Activated CD8-positive, alpha-beta memory T cell treated with anti-CD3 and anti-CD28 coated beads for 36 hours (primary cell): ENCODE measurements around the gene SLC22A23. TPM values are rescaled to one million over a fixed set of nuclear protein-coding genes. Genes with fewer than 3 reads are reported as not detected.

Experiments used
- CTCF ChIA-PET: fragments of 350-600 bp; sonication (Branson Sonifier 250); formaldehyde crosslinking; loops from one replicate; lab custom pipeline; 2021; ENCODE audit warnings: antibody characterized with exemption; lab: Charles Lee
- POLR2A ChIA-PET: fragments of 350-600 bp; sonication (Branson Sonifier 250); formaldehyde crosslinking; loops from one replicate; lab custom pipeline; 2021; ENCODE audit warnings: antibody characterized with exemption; lab: Charles Lee
- total RNA-seq, 2 experiments: library from RNA; stranded (reverse); gene quantifications; one replicate each; pipeline ENCODE4 v1.2.3, GENCODE V29; 2021

The SLC22A23 gene
- total RNA-seq, 2 experiments from 2014 or later = 0.15 to 0.17 TPM

- ChIA-PET CTCF (no interaction called here), POLR2A (no interaction called here)
Measured at GRCh38 chr6:3351105-3351676, 105.7 kb downstream of the SLC22A23 start.

DNA sequence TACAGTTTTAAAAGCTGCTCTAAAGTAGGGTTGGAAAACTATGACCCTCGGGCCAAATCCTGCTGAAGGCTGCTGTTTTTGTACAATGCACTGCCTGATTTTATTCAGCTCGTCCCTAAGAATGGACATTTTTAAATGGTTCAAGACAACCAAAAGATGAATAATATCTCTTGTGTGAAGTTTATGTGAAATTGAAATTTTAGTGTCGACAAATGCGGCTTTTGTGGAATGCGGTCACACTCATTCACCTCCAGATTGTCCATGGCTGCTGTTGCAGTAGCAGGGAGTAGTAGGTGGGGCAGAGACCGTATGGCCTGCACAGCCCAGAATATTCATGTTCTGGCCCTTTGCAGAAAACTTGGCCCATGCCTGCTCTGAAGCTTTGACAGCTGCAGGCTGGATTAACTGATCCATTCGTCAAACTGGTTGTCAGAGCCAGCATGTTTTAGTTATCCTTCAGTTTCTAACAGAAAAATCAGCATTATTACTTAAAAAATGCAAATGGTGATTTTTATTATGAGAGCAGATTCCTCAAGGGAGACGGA lies 106.5 kb downstream of the SLC22A23 start:
- ChIA-PET POLR2A (no interaction called here), CTCF (no interaction called here)

DNA sequence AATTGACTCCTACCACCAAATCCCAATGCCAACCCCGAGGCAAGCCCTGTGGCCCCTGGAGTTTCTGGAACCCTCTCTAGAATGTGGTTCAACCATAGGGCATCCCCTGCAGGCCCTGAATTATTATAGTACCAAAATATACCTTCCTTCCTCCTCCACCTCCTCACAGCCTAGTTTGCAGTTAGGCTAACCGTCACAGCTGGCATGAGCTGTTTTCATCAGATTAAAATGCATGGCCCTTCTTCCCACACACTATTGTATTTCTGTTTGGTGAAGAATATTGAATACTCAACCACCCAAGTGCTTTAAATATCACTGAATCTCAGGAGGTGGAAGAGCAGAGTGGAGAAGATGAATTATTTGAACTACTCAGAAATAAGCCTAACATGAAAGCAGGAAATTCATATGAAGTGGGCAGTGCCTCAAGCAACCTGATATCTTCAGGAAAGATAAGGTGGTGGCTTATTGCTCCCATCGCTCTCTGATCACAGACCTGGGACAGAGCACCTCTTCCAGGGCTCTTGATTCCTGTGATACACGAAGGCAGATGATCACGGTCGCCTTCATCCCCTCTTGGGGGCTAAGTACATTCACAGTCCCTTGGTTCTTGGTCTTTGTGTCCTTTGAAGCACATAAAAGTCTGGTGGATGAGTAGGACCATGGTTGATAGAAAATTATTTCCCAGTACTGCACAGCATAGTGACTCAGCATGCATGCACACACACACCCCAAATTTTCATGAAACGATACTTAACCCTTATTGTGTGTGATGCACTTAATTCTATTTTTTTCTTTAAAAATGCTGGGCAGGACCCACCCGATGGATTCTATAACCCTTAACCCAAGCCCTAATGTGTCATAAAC lies 107.2 kb downstream of the SLC22A23 start:
- ChIA-PET POLR2A (no interaction called here), CTCF (no interaction called here)

- POLR2A ChIA-PET = no interaction called here
- CTCF ChIA-PET = no interaction called here
Measured at GRCh38 chr6:3348821-3349220, 108.0 kb downstream of the SLC22A23 start.

DNA sequence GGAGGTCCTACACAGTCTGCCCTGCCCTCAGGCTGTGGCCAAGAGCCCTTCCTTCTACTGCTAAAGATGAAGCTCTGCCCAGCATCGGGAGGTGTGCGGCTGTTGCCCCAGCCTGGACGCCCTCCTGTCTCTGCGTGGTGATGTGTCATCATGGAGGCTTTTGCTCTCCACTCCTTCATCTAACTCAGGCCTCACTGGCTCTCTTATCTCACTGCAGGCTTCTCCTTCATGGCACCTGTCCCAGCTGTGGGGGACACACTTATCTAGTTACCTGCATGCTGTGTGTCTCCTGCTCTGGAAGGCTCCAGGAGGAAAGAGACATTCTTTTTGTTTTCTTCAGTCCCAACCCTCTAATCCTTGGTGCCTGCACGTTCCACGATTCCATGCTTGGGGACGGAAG lies 109.0 kb downstream of the SLC22A23 start:
- CTCF ChIA-PET = interaction anchor here (1.1 kb wide), 1 partner anchor 585 kb away, joined by 8 read pairs; no protein-coding TSS in a partner anchor
- POLR2A ChIA-PET = no interaction called here

GRCh38 chr6:3347247-3347646 lies 109.6 kb downstream of the SLC22A23 start:
- CTCF ChIA-PET = interaction anchor here (1.1 kb wide), 1 partner anchor 586 kb away, joined by 8 read pairs; no protein-coding TSS in a partner anchor
- POLR2A ChIA-PET = no interaction called here

DNA sequence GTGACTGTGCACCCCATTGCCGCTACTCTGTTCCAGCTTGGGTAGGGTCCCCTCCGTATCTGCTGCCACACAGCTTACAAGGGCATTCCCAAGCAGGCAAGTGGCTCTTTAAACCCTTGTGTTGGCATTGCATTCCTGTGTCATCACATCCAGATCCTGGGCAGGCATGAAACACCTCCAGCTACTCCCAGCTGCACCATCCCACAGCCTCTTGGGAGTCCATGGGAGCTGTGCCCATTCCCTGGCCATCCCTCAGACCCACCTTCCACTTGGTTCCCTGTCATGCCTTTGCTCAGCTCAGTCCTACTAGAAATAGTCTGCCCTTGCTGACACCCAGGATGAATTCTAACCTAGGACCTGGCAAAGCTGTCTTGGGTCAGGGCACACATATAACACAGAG lies 110.4 kb downstream of the SLC22A23 start:
- ChIA-PET CTCF (no interaction called here), POLR2A (no interaction called here)

DNA sequence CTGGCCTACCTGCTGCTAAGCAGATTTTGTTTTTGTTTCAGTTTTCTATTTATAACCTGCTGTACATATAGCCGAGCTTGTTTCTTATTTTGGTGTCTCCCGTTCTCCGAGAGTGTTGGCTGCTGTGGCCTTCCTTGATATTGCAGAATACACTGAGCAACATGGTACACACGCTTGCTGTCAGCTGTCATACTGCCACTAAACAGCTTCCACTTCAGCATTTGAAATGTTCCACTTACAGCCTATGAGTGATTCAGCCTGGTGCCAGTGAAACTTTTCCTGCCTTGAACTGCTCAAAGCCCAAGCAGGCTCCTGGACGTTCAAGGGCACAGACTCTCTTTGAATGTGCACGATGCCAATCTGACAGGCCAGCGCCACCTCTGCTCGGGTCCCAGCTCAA lies 111.0 kb downstream of the SLC22A23 start:
- ChIA-PET POLR2A (no interaction called here), CTCF (no interaction called here)

- ChIA-PET CTCF (no interaction called here), POLR2A (no interaction called here)
Measured at GRCh38 chr6:3343089-3343883, 113.6 kb downstream of the SLC22A23 start.

DNA sequence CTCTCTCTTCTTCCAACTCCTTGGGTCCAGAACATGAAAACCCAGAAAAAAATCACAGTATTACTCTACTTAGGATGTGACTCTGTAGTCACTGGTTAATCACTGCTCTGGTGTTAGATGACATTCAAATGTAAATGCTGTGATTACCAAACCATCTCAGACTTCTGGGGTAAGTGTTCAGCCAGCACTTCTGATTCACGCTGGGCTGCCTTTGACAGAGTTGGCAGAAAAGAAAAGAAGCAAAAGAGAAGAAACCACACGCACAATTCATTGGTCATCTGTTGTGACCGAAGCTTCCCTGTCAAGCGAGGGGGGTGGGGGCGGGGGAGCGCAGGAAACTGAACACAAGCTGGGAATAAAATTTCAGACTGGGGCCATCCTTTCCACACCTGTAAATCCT lies 115.4 kb downstream of the SLC22A23 start:
- POLR2A ChIA-PET = no interaction called here
- CTCF ChIA-PET = no interaction called here

DNA sequence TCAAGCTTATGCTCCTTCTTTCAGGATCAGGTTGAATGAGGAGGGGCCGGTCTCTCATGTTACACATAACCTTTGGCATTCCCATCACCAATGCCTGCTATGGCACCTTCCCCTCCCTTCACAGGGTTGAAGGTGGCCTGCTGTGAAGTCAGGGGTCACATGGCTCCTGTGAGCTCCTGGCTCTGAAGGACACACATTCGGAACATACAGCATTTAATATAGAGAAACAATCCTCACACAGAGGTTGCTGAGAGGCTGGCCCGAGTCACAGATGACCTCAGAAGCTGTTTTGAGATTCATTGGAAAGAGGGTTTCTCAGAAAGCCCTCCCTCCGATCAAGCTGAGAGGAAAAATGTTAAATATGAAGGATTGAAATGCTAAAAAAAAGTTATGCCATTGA lies 116.0 kb downstream of the SLC22A23 start:
- ChIA-PET POLR2A (no interaction called here), CTCF (no interaction called here)

DNA sequence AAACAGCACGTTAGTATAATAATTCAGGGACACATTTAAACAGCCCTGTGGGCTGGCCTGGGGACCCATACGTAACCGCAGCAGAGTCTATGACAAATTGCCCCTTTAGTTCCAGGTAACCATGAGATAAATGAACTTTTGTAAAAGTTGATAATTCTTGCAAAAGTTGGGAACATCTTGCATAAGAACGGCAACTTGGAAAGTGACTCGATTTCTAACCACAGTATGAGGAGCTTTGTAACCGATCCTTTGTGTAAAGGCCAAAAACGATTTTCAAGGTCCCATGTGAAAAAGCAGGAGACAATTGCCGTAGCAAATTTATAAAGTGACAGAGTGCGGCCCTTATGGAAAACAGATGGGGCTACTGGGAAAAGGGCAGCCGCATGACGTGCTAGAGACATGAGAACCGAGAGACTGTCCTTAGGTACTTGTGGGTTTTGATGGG lies 116.5 kb downstream of the SLC22A23 start:
- POLR2A ChIA-PET = no interaction called here

DNA sequence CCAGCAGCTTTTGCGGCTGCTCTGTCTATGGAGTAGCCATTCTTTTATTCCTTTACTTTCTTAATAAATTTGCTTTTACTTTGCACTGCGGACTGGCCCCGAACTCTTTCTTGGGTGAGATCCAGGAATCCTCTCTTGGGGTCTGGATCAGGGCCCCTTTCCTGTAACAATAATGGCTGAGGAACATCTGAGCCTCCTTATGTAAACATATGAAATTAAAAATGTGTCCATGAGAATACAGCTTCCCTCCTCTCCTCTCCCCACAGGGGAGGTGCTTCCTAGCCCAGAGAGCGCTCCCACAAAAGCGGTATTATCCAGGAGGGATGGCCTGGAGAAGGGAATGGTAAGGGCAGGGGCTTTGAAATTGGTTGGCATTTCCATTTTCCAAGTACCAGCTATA lies 117.0 kb downstream of the SLC22A23 start:
- POLR2A ChIA-PET = no interaction called here
- CTCF ChIA-PET = no interaction called here

More for the DNA sequence above, 116.5 kb downstream of the SLC22A23 start:
- CTCF ChIA-PET = no interaction called here

DNA sequence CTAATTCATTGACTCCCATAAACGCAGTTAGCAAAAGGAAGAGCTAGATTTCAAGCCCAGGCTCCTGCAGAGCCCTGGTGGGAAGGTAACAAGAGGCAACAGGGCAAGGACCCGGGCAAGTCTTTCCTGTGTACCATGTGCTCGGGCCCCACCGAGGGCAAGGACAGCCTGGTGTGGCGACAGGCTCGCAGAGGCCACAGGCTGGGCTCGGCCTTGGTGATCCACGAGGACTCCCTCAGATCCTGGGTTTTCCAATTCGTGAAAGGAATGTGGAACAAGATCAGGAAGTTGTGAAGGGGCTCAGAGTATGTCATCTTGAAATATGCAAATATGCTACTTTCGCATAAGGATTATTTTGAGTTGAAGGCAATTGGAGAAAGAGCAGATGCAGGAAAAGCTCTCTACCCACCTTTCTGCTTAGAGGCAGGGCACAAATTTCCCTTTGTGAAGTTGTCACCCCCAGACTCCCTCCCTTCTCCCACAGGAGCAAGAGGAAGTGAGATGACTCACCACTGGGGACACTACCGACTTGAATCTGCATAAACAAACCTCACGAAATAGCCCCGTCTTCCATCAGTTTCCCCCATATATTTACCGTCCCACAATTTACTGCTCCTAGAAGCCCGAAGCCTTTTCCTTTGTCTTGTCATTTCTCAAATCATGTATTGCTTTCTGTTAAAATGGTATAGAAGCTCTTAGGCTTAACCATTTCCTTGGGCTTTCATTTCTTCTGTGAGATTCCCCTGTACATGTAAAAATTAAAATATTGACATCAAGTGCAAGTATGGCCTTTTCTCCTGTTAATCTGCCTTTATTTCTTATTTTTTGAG lies 119.1 kb downstream of the SLC22A23 start:
- CTCF ChIA-PET = no interaction called here
- POLR2A ChIA-PET = no interaction called here

GRCh38 chr6:3336859-3337515 lies 119.9 kb downstream of the SLC22A23 start:
- CTCF ChIA-PET = interaction anchor here (0.7 kb wide), 1 partner anchor 78 kb away, joined by 3 read pairs; no protein-coding TSS in a partner anchor
- POLR2A ChIA-PET = no interaction called here

DNA sequence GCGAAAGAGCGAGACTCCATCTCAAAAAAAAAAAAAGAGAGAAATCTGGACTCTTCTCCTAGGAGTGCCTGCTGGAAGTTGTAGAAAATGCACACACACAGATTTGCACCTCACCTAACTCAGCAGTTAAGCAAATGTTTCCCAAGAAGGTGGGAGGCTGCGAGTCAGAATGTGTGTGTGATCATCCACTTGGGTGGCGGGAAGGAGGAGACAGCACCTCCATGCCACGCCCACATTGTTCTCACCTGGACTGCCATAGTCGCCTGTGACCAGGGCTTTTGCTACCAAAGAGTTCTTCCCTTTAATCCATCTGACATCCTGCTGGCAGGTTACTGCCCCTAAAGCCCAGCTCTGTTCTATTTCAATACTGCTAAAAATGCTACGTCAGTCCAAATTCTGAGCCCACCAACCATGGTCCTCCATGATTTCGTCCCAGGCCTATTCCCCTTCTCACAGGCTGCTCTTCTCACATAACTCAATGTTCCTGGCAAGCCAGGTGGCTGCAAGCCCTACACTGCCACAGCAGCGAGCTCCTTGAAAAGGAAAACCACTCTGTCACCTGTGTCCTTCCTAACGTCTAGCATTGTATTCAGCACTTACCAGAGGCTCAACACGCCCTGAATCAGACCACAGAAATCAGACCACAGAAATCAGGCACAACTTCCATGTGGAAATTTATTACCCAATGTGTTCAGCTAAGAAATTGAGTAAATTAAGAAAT lies 120.6 kb downstream of the SLC22A23 start:
- ChIA-PET CTCF (interaction anchor here (0.7 kb wide), 1 partner anchor 79 kb away, joined by 3 read pairs; no protein-coding TSS in a partner anchor), POLR2A (no interaction called here)

DNA sequence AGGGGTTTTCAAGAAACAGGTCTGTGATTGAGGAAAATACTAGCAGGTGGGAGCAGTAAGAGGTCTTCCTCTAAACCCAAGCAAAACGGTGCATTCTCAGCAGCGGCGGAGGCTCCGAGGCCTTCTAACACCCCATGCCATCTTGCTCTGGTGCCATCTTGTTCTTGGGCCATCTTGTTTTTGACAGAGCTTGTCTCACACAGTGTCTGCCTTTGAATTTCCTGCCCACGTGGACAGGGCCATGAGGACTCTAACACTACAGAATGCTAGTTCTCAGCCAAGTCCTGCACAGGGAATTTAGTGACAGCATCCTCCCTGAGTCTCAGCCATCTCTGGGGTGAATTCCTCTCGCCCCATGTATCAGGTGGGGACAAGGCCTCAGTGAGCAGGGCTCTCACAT lies 121.7 kb downstream of the SLC22A23 start:
- ChIA-PET CTCF (no interaction called here), POLR2A (no interaction called here)

- ChIA-PET CTCF (no interaction called here), POLR2A (no interaction called here)
Measured at GRCh38 chr6:3334555-3334954, 122.3 kb downstream of the SLC22A23 start.
